Thoracic aorta (tissue), 2 donors: ENCODE results near the gene COPS6. TPM values are rescaled to one million over a fixed set of nuclear protein-coding genes. Genes with fewer than 3 reads are reported as not detected.

Experiments used
- ATAC-seq: fragments of 150-250 bp; one replicate; pipeline ENCODE4 v1.8.0; 2017; ENCODE audit warnings: low read depth; ENCODE audit not compliant: insufficient number of reproducible peaks, low FRiP score
- DNase-seq: peaks from one replicate; pipeline ENCODE4 v3.0.0-alpha.2; 2020; ENCODE audit warnings: low spot score
- H3K27ac ChIP-seq, 2 donors: fragments of 200-600 bp; sonication (generic); 1 replicate in 1 of 2; 2 replicates in 1 of 2; pipeline ENCODE4 v1.5.1; 2016; ENCODE audit warnings: mild to moderate bottlenecking in 2 of 2, moderate library complexity in 2 of 2
- H3K27me3 ChIP-seq: fragments of 200-600 bp; sonication (generic); replicated peaks from 2 replicates; pipeline ENCODE4 v1.6.0; 2016; ENCODE audit warnings: mild to moderate bottlenecking; ENCODE audit not compliant: insufficient read depth
- H3K36me3 ChIP-seq: fragments of 200-600 bp; sonication (generic); one replicate; pipeline ENCODE4 v1.5.1; 2016
- H3K4me1 ChIP-seq, 2 donors: fragments of 200-600 bp; sonication (generic); 1 replicate in 1 of 2; 2 replicates in 1 of 2; pipeline versions ENCODE4 v1.5.1 to v1.6.0; 2016; ENCODE audit warnings: low read depth in 2 of 2, mild to moderate bottlenecking in 1 of 2; ENCODE audit not compliant: control insufficient read depth in 1 of 2
- H3K4me3 ChIP-seq: fragments of 200-600 bp; sonication (generic); 2 replicates; pipeline ENCODE4 v1.5.1; 2016; ENCODE audit warnings: mild to moderate bottlenecking
- H3K9me3 ChIP-seq: fragments of 200-600 bp; sonication (generic); 2 replicates; pipeline ENCODE4 v1.5.1; 2016
- CTCF ChIP-seq: fragments of 200-600 bp; sonication (generic); IDR thresholded peaks from one replicate; pipeline ENCODE4 v1.5.1; 2019; ENCODE audit warnings: antibody characterized with exemption
- total RNA-seq, 2 donors: library from RNA; depleted of rRNA; stranded (reverse); fragments of >200 nt; gene quantifications; one replicate each; pipeline versions ENCODE4 v1.1.0 to v1.2.3, GENCODE V29; 2016

Gene COPS6
- total RNA-seq, 2 donors from 2014 or later, result 40.4 to 76.2 TPM

- no peak for TF ChIP-seq CTCF
- H3K36me3 ChIP-seq, result peaks cover 54% of the 10 kb centered on the region
- DNase-seq, result no peak
These were observed 18.8 kb upstream of the COPS6 start for GRCh38 chr7:100069991-100070390.

GRCh38 chr7:100071018-100071723 lies 17.6 kb upstream of the COPS6 start:
- peaks cover 0 to under 1% of the 10 kb centered on the region in 2 donors for H3K4me1 ChIP-seq
- peaks cover 66% of the 10 kb centered on the region for H3K36me3 ChIP-seq
- no peak for TF ChIP-seq CTCF
- no peak for DNase-seq
- no peaks in the 10 kb centered on the region for H3K27me3 ChIP-seq
- no peak overlapping the region for H3K27ac ChIP-seq
- peaks cover 13% of the 10 kb centered on the region for H3K9me3 ChIP-seq
- no peak for ATAC-seq
- H3K4me3 ChIP-seq, result no peak overlapping the region

More at GRCh38 chr7:100069991-100070390, 18.8 kb upstream of the COPS6 start:
- Histone ChIP-seq H3K27me3 (no peaks in the 10 kb centered on the region), H3K9me3 (peaks cover 13% of the 10 kb centered on the region), H3K27ac (no peak overlapping the region), H3K4me3 (no peak overlapping the region), H3K4me1 (peaks cover 0 to 8% of the 10 kb centered on the region in 2 donors)
- ATAC-seq, result no peak

- TF ChIP-seq CTCF, result no peak
- H3K36me3 ChIP-seq, result peaks cover 77% of the 10 kb centered on the region
- ATAC-seq, result no peak
These were observed 16.3 kb upstream of the COPS6 start for GRCh38 chr7:100072462-100072861.

GRCh38 chr7:100074841-100075240 lies 13.9 kb upstream of the COPS6 start:
- H3K36me3 ChIP-seq, result peaks cover 77% of the 10 kb centered on the region

More at GRCh38 chr7:100072462-100072861, 16.3 kb upstream of the COPS6 start:
- no peak for DNase-seq
- H3K9me3 ChIP-seq, result peaks cover 13% of the 10 kb centered on the region
- H3K27me3 ChIP-seq, result no peaks in the 10 kb centered on the region
- H3K4me3 ChIP-seq, result no peak overlapping the region
- H3K4me1 ChIP-seq, result no peaks in the 10 kb centered on the region
- no peak overlapping the region for H3K27ac ChIP-seq

GRCh38 chr7:100075418-100075817 lies 13.4 kb upstream of the COPS6 start:
- ATAC-seq, result no peak

More at GRCh38 chr7:100074841-100075240, 13.9 kb upstream of the COPS6 start:
- no peak for DNase-seq
- Histone ChIP-seq H3K27ac (no peak overlapping the region), H3K27me3 (no peaks in the 10 kb centered on the region), H3K4me3 (no peak overlapping the region), H3K4me1 (peaks cover 4 to 11% of the 10 kb centered on the region in 2 donors), H3K9me3 (peaks cover 13% of the 10 kb centered on the region)
- no peak for TF ChIP-seq CTCF
- ATAC-seq, result no peak

More at GRCh38 chr7:100075418-100075817, 13.4 kb upstream of the COPS6 start:
- no peak for TF ChIP-seq CTCF
- Histone ChIP-seq H3K9me3 (peaks cover 13% of the 10 kb centered on the region), H3K27me3 (no peaks in the 10 kb centered on the region), H3K36me3 (peaks cover 72% of the 10 kb centered on the region), H3K4me1 (peaks cover 10 to 17% of the 10 kb centered on the region in 2 donors), H3K4me3 (no peak overlapping the region), H3K27ac (no peak overlapping the region)
- DNase-seq, result no peak
